NCI-H2107 treated with DMSO at 0.1 percent for 48 hours (cell line): ENCODE data around the gene ITGA5.

Experiments
- DNase-seq: peaks from one replicate; lab custom pipeline; 2025; ENCODE audit not compliant: unreplicated experiment; lab: John Stamatoyannopoulos, UW

ITGA5 gene

GRCh38 chr12:54412786-54413185, 6.3 kb downstream of the ITGA5 start:
- no peak for DNase-seq

DNA sequence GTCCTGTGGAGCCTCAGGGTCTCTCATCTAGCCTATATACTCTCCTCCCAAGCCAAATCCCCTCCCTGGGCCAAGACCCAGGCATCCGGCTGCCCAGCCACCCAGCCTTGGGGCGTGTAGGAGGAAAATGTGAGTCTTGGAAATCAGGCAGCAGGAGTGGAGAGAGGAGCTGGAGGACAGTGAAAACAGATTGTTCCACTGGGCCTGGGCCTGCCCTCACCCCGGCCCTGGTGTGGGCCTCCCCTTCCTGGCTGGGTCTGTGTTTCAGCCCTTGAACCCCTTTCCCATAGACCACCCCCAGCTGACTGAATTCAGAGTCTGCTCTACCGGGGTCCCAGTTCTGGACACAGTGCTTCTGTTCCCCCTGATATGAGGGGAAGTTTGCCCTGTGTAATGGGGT, 6.7 kb downstream of the ITGA5 start:
- no peak for DNase-seq

GRCh38 chr12:54411391-54412241, 7.5 kb downstream of the ITGA5 start:
- DNase-seq: no peak

- DNase-seq: no peak
Measured at GRCh38 chr12:54409267-54409666, 9.8 kb downstream of the ITGA5 start.

GRCh38 chr12:54407183-54407905, 11.7 kb downstream of the ITGA5 start:
- DNase-seq: no peak

DNA sequence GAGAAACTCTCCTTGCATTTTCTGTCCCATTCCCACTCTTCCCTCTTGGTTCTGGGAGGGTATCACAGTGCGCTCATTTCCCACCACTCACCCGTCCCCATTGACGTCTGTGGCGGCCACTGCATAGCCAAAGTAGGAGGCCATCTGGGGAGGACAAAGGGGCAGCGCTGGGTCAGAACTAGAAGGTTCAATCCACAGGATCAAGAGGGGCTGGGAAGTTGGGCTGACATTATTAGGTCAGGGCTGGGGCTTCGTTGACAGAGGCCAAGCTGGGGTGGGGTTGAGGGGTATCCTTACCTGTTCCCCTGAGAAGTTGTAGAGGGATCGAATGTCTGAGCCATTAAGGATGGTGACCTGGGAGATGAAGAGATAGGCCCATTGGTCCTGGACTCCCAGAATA, 13.5 kb downstream of the ITGA5 start:
- DNase-seq: no peak

GRCh38 chr12:54405106-54405505, 14.0 kb downstream of the ITGA5 start:
- DNase-seq: no peak

DNA sequence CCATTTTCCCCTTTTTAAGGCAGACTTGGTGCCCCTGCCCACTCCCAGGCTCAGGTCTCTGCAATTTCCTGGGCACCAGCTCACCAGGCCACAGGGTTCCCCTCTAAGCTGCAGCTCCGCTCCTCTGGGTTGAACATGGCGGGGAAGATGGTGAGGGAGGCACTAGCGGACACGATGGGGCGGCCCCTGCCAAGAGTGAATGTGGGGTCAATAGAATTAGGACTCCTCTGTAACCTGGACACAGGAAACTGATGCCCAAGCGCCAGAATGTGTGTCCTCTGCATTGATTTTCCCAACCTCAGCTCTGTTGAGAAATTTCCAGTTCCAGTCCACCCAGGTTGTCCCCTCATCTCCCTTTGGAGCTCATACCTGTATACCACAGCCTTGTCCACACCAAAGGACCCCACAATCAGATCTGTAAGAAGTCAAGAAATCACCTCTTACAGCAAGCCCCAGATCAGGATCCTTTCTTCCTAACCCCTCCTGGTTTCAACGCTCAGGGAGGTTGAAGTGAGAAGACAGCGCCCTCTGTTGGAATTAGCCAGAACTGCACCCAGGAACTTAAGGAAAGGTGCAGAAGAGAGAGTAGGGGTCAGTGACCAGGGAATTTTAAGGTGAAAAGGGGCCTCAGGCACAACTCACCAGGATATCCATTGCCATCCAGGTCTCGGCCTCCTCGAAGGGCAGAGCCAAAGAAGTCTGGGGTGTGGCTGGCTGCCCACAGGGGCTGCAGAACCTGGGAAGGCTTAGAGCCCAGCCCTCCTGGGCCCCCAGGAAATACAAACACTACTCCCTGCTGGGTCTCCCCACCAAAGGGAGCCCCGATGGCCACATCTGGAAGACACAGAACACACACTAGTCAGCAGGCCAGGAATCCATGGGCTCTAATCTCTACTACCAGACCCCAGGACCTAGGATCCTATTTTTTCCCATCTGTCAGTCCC, 14.7 kb downstream of the ITGA5 start:
- peak; percentile 46 for DNase-seq

- no peak for DNase-seq
Measured at GRCh38 chr12:54401119-54401518, 17.9 kb downstream of the ITGA5 start.

DNA sequence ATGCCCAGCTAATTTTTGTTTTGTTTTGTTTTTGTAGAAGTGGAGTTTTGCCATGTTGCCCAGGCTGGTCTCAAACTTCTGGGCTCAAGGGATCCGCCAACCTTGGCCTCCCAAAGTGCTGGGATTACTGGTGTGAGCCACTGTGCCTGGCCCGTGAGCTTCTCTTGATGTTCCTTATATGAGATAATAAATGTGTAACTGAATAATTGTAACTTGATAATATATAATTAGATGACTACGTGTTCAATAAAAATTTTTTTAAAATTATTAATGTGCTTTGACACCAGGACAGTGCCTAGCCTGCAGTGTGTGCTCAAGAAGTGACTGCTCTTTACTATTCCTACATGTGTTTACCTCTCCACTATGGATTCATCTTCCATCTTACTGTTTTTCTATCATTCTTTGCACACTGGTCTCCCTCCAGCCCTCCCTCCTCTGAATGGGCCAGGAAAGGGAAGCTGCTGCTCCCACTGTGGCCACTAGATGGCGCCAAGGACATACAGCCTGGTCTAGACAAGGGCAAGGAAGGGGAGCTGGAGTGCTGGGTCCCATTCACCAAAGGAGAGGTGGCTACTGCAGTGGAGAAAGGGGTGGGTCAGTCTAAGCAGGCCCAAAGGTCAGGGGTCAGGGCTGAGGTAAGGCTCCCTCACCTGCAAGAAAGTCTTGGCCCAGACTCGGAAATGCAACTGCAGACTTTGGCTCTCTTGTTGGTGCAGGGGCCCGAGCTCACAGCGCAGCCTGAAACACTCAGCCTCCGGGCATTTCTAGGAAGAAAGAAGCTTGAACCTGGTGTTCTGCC, 19.9 kb downstream of the ITGA5 start:
- DNase-seq: peak; percentile 81

GRCh38 chr12:54398218-54398617, 20.8 kb downstream of the ITGA5 start:
- no peak for DNase-seq

DNA sequence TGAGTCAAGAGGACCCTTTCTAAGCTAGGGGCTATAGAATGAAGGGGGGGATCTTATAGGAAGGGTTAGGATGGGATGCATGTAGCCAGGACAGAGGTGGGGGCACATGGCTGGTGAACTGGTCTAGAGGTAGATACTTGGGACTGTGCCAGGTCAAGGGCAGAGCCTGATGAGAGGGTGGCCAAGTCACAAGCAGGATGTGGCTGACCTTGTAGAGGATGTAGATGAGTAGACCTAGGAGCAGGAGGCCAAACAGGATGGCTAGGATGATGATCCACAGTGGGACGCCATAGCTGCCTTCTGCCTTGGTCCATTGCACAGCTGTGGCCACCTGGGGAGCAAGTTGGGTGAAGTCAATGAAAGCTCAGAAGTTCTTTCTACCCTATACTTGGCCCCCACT, 21.9 kb downstream of the ITGA5 start:
- no peak for DNase-seq

DNA sequence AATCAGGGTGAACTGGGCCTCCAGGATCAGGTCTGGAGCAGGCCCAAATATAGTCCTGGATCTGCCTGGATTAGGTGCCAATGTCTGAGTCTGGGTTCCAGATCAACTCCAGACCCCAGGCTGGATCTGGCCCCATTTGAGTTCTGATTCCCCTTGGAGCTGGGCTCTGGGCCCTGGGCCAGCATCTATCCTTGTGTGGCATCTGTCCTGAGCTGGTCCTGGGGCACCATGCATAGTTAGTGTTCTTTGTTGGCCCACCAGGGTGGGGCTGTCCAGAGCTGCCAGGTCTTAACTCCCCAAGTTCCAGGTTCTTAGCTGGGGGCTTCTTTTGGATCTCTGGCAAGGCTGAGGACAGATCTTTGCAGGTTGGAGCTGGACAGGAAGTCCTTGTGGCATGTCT, 23.5 kb downstream of the ITGA5 start:
- DNase-seq: no peak

DNA sequence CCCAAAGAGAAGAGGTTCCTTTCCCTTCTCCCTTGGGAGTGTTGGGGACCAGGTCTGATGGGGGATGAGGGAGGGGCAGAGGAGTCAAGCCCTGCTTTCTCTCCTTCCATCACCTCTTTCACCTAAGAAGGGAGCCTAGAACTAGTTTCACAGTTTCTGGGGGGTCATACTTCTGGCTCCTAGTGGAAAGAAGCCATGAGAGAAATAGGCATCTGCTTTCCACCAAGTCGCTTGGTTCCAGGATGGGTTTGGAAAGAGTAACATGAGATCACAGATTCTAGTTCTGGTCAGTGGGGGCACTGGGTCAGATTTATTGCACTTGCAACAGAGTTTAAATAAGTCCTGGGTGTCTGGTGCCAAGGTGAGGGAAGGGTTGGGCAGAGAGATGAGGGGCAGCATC, 24.1 kb downstream of the ITGA5 start:
- DNase-seq: no peak

DNA sequence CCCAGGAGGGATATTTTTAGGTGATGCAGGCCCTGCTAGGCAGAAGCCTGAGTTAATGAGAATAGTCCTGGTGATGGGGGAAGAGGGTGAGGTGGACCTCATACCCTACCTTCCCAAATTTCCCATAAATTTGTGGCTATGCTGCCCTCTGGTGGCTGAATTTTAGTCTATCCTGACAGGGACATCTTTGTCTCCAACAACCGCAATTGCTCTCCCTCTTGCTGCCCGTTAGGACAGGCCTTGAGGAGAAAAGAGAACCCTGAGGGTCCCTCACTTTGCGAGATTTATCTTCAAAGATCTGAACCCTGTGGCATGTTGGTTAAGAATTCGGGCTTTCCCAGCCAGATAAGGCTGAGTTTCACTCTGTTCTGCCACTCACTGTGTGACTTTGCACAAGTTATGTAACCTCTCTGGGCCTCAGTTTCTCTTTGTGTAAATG, 24.8 kb downstream of the ITGA5 start:
- peak; percentile 67 for DNase-seq

DNA sequence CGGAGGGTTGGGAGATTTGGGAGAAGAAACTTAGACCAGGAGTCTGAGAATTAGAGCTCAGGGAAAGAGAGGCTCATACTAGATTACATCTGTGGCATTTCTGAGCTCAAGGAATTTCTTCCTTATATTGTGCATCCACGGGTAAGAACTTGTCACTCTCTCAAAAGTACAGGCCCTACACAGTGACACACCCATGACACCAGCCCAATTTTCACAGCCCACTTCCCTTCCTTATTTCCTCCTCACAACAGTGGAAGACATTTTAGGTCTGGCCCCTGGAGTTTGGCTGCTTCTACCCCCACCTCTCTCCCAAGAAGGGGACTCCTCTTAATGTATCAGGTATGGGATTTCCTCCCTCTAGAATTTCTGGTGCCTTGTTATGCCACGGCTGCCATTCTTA, 25.3 kb downstream of the ITGA5 start:
- DNase-seq: no peak

DNA sequence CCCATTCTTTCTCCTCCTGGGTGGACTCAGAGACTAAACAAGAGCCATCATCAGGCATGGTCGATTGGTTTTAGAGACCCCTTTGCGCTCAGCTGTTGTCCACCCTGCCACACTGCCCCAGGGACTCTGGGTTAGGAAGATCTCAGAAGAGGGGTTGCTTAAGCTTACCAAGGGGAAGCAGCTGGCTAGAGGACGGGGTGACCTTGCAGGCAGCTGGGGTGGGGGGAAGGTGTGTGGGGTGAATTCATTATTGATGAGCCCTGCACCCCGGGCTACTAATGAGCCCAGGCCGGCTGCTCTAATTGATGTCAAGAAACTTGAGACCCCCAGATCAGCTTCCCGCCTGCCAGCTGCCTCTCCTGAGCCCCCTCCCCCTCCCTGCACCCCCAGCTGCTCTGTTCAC, 25.9 kb downstream of the ITGA5 start:
- peak; percentile 44 for DNase-seq

- no peak for DNase-seq
Measured at GRCh38 chr12:54392485-54393206, 26.4 kb downstream of the ITGA5 start.

DNA sequence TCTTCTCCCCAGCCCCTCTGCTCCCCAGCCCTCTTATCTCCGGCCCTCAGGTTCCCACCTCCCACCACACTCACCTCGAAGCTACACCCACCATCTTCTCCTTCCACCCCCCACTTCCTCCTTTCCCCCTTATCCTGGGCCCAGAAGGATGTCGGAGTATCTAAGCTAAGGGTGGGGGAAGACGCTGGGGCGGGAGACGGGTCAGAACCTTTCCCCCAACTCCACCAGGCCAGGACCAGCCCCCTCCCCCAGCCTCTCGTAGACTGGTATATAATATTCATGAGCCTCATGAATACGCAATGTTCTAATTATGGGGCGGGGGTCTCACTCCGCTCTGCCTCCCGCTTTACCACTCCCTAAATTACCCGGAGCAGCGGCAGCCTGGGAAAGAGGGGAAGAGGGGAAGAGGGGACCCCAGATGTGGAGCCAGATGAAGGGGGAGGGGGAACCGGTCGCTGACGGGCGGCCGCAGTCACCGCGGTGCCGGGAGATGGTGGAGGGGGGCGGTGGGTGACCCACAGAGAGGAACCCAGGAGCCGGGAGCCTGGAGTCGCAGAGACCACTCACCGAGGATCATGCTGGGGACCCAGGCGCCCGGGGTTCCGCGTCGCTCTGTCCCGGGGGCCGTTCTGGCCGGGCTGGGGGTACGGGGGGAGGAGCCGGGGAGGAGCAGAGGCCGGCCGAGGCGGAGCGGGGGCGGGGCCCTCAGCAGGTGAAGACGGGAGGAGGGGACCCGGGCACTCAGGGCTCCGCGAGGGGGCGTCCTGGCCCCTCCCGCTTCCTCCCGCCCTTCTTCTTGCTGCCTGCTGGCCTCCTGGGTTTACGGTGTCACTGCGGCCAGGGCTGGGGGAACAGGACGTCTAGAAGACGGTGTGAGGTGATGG, 28.2 kb downstream of the ITGA5 start:
- DNase-seq: peak; percentile 58
